HG03097 (cell line): ENCODE results near the gene SHISA9.

Source experiments
- ATAC-seq: cut with Tn5 transposase; IDR thresholded peaks from one replicate; pipeline ENCODE4 v1.9.1; 2021; ENCODE audit not compliant: unreplicated experiment, low FRiP score

The SHISA9 gene

DNA sequence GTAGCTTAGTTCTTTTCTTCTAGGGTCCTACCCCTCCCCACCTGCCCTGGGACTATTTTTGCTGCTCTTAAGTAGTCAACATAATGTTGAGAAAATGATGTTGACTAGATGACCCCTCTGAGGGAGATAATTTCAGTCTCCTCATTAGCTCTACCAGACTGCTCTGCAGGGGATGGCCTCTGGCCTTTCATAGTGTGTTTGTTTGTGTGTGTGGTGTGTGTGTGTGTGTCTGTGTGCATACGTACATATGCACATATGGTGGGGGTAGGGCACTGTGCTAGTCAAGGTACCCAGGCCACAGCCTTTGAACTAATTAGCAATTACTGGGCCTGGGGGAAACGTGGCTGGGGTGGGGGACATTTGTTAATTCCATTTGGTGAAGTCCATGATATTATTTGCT is 254.0 kb downstream of the SHISA9 start:
- ATAC-seq = no peak

DNA sequence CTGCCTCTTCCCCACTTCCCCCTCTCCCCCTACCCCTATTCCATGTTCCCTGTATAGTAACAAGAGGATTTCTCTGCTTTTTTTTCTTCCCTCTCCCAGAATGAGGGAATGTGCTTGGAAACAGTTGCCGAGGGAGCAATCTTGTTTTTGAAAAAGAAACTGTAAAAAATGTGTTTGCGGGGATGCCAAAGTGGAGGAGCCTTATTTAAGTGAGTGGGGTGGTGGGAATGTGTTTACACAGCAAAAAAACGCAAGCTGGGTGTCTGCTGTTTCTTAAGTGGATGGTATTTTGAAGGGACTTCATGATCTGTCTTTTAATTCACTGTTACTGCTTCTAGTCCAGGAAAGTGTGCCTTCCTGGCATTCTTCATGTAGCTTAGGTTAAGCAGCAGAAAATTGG is 254.4 kb downstream of the SHISA9 start:
- ATAC-seq = no peak

DNA sequence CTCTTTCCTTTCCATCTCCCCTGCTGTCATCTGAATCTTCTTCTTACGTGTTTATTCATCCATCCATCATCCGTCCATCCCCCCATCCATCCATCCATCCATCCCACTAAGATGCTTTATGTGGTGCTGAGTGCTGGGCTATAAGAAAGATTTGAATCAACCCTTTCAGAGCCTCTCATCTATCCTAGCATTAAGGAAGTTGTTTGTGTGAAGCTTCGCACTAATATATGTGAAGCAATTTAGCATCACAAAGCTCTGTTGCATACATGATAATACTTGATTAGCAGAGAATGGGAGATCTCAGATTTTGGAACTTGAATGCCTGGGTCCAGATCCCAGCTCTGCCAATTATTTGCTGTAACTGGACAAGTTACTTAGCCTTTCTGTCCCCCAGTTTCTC is 255.7 kb downstream of the SHISA9 start:
- ATAC-seq = no peak

DNA sequence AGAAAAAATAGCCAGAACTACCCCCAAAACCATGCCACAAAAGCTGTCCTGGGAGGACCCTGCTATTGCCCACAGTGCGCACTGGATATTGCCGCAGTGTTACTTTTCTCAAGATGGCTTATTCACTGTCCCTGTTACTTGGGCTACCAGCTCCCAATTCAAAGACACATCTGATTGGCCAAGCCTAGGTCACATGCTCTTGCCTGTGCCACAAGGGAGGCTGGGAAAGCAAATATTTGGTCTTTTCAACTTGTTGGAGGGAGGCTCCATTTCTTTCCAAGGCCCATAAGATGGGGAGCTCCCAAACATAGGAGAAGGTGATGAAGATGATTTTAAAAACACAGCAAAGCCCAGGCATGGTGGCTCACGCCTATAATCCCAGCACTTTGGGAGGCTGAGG is 257.0 kb downstream of the SHISA9 start:
- ATAC-seq = no peak

DNA sequence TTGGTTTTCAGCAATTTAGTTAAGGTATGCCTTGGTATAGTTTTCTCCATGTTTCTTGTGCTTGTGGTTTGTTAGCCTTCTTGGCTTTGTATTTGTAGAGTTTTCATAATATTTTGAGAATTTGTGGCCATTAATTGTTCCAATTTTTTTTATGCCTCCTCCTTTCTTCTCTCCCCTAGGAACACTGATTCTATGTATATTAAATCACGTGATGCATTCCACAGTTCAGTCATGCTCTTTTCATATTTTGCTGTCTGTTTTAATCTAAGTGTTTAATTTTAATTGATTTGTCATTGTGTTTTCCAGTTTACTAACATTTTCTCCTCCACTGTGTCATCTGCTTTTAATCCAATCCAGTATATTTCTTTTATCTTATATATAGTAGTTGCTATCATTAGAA is 263.6 kb downstream of the SHISA9 start:
- no peak for ATAC-seq

DNA sequence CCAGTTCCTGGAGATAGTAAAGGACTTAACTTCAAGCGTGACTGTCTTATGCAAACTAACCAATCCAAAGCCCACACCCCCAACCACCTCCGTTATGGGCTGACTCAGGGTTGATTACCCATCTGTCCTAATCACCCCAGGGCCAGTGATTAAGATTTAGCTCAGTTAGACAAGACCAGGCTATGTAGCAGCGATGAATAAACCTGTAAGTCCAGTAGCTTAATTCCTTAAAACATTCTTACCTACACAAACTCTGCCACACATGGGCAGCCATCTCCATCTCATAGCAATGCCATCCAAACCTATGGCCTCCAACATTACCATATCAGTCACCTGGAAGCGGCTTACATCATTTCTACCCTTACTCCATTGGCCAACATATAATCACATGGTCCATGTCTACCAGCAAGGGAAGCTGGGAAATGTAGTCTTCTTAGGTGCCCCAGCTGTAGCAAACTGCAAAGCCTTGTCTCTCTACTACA is 266.7 kb downstream of the SHISA9 start:
- ATAC-seq = no peak

DNA sequence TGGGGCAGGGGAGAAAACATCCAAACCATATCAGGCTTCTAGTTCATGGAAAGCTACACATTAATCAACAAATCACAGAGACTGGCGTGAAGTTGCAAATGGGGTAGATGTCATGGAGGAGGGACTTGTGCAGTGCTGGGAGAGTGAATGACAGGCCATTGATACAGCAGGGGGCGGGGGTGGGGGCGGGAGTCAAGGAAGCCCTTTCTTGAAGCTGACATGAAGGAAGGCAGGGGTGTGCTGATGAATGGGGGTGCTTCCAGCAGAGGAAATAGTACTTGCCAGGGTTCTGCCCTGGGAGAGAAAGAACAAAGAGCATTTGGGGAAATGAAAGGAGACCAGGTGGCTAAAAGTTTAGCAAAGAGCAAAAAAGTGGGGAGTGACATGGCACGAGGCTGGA is 269.9 kb downstream of the SHISA9 start:
- no peak for ATAC-seq

DNA sequence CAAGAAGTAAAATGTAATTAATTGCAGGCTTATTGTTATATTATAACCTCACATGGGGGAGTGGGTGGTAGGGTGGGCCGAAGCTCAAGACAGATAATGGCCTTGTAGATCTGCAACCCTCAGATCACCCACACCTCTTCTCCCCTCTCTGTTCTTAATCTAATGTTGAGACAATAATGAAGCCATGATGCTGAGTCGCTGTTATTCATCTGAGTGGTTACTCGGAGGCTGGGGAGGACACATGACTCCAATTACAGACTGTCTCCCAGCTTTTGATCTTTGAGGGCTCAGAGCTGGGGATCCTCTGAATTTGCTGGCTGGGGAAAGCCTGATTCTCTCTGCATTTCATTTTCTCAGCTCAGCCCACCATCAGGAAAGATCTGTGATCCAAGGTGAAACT is 275.3 kb downstream of the SHISA9 start:
- ATAC-seq = no peak

DNA sequence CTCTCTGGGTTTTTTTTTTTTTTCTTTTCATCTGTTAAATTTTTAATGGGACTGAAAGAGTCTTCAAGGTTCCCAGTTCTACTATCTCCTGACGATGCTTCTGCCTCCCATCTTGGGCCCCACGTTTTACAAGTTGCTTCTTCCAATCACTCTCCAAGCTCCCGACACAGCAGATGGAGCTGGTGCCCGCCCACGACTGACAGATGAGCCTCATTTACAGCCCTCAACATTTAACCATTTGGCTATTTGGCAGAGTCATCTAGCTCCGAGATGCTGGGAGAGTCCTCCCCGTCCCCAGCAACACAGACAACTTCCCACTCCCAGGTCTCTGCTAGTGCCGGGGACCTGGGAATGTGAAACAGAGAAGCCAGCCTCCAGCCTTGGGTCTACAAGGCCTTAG is 276.9 kb downstream of the SHISA9 start:
- no peak for ATAC-seq

DNA sequence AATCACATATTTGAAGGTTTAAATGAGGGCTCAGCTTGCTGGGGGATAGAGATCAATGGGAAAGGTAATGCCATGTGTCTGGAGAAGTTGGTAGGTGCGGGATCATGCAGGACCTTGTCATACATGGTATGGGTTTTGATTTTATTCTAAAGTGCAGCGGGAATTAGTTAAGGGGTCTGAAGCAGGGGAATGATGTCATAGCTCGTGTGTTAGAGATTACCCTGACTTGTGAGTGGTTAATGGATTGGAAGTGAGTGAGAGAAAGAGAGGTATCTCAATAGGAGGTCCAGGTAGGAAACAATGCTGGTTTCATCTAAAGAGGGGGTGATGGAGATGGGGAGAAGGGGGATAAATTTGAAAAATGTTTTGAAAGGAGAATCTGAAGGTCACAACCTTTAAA is 280.0 kb downstream of the SHISA9 start:
- ATAC-seq = no peak

DNA sequence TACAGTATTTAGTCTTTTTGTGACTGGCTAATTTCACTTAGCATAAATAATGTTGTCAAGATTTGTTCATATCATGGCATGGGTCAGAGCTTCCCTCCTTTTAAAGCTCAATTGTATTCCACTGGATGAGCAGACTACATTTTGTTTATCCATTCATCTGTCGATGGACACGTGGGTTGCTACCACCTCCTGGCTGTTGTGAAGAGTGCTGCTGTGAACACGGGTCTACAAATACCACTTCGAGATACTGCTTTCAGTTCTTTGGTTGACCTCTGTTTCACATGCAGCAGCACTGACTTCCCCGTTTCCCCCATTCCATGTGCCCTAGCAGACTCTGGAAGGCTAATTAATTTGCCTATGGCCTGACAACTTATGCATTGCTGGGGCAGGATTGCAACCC is 285.4 kb downstream of the SHISA9 start:
- ATAC-seq = no peak

DNA sequence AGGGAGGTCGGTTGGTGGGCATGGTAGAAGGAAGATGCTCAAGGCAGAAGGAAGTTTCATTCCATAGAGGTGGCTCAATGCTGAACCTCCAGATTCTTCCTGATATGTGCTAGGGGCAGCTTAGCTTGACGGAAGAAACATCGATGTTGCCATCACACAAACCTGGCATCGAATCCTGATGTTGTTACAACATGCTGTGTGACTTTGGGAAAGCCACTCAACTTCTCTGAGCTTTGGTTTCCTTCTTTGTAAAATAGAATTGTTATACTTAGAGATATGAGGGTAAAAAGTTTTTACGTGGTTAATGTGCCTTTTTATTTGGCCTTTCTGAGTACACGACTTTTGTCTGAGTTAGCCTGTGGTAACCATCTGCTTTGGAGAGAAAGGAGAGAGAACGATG is 287.9 kb downstream of the SHISA9 start:
- no peak for ATAC-seq

DNA sequence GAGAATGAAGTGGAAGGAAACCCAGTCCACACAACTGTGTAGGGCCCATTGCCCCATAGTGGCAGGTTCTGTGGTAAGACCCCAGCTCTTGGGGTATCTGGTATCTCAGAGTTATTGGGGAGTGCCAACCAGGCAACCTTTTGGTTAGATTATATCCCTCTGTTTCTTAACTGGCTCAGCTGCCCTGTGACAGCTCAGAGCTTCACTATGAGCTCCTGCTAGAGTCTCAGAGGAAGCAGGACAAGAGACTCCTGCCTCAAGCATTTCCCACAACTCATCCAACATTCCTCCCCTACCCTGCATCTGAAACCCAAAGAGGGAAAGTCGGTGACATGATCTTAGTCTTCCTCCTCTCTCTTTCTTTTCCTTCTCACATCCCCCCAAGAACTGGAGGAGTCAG is 292.3 kb downstream of the SHISA9 start:
- ATAC-seq = no peak

DNA sequence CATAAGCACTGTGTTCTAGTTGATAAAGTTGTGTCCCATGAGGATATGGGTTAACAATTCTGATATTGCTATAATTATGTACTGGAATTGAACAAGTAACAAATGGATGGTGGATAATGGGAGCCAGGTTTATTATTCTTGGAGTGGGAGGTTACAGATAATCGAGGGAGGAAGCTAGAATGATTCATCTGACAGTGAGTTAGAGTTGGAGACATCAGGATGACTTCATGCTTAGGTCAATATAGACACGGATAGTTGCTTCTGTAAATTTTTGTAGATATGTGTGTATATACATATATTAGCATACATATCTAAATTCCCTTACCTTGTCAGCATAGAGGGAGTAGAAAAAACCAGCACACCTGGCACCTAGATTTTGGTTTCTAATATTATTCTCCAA is 293.4 kb downstream of the SHISA9 start:
- no peak for ATAC-seq

DNA sequence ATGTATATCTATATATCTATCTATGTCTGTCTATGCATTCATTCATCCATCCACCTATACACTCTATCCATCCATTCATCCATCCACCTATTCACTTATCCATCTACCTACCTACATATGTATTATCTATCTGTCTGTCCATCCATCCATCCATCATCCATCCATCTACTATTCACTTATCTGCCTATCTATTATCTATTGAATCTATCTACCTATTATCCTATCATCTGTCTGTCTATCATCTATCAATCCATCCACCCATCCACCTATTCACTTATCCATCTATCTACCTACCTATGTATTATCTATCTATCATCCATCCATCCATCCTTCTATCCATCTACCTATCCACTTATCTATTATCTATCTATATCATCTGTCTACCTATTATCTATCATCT is 302.3 kb downstream of the SHISA9 start:
- ATAC-seq = no peak

DNA sequence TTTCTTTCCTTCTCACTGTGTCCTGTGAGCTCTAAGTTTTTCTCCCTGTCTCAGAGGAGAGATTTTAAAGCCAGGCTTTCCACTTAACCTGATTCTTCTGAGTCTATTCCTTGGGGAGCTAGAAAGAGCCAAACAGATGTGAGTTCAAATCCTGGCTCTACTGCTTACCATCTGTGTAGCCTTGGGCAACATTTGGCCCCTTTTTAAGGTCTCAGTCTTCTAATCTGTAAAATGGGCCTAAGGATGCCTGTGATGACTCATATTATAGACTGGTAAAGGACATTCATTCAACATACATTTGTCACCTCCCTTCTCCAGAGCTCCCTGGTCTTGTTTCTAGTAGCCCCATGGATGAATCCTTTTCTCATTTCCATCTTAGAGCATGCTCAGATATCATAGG is 304.0 kb downstream of the SHISA9 start:
- ATAC-seq = no peak

DNA sequence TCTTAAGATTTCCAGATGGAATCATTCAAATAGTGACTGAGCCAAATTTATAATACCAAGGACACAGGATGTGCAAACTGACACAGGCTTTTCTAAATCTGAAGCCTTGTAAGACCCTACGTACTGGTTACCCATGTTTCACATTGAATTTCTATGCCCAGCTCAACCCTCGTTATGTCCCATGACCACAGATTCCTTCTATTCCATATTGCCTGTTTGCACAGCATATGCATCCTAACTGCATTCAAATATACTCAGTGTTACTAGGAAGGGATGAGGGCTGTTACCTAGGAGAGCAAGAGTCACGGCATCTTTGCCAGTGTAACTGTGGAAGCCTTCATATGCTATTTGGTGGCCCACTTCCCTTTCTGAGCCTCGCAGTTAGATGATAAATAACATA is 305.2 kb downstream of the SHISA9 start:
- no peak for ATAC-seq

DNA sequence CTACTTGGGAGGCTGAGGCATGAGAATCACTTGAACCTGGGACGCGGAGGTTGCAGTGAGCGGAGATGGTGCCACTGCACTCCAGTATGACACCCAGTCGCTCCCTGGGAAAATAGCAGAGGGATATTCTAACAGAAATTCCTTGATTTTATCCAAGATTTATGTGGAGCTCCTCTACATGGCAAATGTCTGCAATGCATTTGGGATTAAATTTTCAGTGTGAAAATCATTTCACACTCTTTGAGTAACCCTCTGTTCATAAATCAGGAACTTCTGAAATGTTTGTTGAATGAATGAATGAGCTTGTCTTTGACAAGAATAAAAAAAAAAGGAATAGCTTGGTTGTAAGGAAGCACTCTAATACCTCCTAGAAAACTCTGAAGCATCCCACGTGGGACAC is 305.8 kb downstream of the SHISA9 start:
- no peak for ATAC-seq

DNA sequence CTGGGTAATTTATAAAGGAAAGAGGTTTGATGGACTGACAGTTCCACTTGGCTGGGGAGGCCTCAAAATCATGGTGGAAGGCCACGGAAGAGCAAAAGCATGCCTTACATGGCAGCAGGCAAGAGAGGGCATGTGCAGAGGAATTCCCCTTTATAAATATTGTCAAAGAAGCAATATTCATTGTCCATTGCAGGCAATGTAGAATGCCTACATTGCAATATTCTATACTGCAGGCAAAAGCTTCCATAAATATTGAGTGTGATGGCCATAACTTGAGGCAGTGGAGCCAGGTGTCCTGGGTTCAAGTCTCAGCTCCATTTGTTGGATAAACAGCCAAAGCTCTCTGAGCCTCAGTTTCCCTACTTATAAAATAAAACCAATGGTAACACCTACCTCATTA is 322.3 kb downstream of the SHISA9 start:
- no peak for ATAC-seq

DNA sequence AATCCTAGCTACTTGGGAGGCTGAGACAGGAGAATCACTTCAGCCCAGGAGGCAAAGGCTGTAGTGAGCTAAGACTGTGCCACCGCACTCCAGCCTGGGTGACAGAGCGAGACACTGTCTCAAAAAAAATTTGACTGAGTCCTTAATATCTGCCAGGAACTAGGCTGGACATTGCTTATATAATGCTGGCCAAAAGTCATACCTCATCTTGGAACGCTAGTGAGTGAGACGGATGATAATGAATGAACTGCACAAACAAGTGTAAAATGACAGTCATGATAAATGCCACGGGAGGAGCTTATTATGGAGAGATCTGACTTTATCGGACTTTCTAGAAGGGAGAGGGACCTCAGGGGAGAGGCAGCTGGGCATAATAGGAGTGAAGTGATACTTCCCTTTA is 327.6 kb downstream of the SHISA9 start:
- no peak for ATAC-seq

DNA sequence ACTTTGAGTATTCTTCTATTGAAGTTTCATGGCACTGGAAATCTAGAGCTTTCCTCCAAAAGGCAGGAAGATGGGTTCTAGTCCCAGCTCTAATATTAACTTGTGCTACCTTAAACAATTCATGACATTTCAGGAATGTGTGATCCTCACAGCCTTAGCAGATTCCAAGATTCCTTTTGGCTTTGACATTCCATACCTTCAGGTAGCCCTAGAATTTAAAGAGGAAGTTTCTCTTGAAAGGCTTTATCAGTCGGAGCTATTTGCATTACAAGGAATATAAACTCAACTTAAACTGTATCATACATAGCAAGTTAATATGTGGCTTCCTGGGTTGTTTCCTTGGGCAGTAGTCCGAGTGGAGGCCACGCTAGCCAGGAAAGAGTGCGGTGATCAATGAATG is 330.0 kb downstream of the SHISA9 start:
- ATAC-seq = no peak

DNA sequence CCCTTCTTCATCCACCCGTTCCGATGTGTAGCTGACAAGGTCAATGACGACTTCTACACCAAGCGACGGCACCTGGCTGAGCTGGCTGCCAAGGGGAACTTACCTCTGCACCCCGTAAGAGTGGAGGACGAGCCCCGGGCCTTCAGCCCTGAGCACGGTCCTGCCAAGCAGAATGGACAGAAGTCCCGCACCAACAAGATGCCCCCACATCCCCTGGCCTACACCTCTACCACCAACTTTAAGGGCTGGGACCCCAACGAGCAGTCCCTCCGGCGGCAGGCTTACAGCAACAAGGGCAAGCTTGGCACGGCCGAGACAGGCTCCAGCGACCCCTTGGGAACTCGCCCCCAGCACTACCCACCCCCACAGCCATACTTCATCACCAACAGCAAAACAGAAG is 333.6 kb downstream of the SHISA9 start:
- no peak for ATAC-seq

DNA sequence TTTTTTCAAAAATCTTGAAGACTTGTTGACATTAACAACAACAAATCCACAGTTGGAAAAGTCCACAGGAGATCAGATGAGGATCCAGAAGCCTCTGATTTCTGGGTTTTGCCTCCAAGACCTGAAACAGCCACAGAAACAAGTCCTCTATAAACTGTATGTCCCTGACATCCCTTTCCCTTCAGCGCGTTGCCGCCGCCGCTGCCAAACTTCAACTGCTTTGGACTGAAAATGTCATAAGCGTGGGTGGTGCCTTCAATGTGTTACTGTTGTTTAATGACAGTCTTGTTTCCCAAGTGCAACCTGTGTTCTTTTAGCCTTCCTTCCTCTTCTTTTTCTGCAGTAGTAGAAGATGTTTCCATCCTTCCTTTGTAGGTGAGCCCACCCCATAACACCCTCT is 334.9 kb downstream of the SHISA9 start:
- no peak for ATAC-seq

DNA sequence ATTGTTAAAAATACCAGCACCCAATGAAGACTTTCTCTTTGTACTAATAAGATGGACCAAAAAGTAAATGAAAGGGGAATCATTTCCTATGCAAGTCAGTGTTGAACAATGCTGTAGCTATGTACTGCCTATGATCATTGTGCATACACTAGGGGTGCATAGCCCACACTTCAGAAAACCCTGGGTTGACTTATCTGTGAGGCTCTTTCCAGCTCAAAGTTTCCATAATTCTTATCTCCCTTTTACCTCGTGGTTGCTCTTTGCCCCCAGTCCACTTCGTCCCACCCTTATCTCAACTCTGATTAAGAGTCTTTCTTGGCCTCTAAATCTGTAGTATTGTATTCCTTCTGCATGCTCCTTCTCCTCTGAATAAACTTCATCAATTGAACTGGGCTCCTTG is 336.8 kb downstream of the SHISA9 start:
- no peak for ATAC-seq
